ENCODE measurements around the gene LEMD3.

- TF ChIP-seq, protein P1, sequence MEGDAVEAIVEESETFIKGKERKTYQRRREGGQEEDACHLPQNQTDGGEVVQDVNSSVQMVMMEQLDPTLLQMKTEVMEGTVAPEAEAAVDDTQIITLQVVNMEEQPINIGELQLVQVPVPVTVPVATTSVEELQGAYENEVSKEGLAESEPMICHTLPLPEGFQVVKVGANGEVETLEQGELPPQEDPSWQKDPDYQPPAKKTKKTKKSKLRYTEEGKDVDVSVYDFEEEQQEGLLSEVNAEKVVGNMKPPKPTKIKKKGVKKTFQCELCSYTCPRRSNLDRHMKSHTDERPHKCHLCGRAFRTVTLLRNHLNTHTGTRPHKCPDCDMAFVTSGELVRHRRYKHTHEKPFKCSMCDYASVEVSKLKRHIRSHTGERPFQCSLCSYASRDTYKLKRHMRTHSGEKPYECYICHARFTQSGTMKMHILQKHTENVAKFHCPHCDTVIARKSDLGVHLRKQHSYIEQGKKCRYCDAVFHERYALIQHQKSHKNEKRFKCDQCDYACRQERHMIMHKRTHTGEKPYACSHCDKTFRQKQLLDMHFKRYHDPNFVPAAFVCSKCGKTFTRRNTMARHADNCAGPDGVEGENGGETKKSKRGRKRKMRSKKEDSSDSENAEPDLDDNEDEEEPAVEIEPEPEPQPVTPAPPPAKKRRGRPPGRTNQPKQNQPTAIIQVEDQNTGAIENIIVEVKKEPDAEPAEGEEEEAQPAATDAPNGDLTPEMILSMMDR (IDR thresholded peaks at IDR 0.05; ENCODE audit: control extremely low read depth in 1 of 3, insufficient read depth in 1 of 3, low read depth in 1 of 3, low read length in 3 of 3), result no peak
- TF ChIP-seq POLR2A (IDR thresholded peaks at IDR 0.05; ENCODE audit: control extremely low read depth in 1 of 2, low read depth in 2 of 2, low read length in 2 of 2), result no peak
- no peak for TF ChIP-seq RFX5 (IDR thresholded peaks at IDR 0.05; ENCODE audit: borderline replicate concordance, low read depth, low read length)
- TF ChIP-seq, protein P2, sequence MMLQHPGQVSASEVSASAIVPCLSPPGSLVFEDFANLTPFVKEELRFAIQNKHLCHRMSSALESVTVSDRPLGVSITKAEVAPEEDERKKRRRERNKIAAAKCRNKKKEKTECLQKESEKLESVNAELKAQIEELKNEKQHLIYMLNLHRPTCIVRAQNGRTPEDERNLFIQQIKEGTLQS (IDR thresholded peaks at IDR 0.05; ENCODE audit: insufficient read depth, low read depth, low read length), result no peak
Measured at GRCh38 chr12:65157091-65157490, 12.3 kb upstream of the LEMD3 start.

All from H1 (cell line).